Smooth muscle cell (in vitro differentiated cells): ENCODE measurements around the gene MPIG6B. TPM values are rescaled to one million over a fixed set of nuclear protein-coding genes. Genes with fewer than 3 reads are reported as not detected.

Source experiments
- DNase-seq: peaks from one replicate; lab custom pipeline; 2025; ENCODE audit not compliant: unreplicated experiment; lab: John Stamatoyannopoulos, UW
- H2AFZ ChIP-seq: fragments of 200-600 bp; sonication (generic); 2 replicates; pipeline ENCODE4 v1.6.0; 2016; ENCODE audit warnings: antibody characterized with exemption, low read depth, mild to moderate bottlenecking
- H3F3A ChIP-seq: fragments of 200-600 bp; sonication (generic); 2 replicates; pipeline ENCODE4 v1.6.0; 2017; ENCODE audit warnings: antibody characterized with exemption, low read depth
- H3K27ac ChIP-seq: fragments of 200-600 bp; sonication (generic); 2 replicates; pipeline ENCODE4 v1.5.1; 2016; ENCODE audit warnings: low read depth, mild to moderate bottlenecking
- H3K27me3 ChIP-seq: fragments of 200-600 bp; sonication (generic); 2 replicates; pipeline ENCODE4 v1.6.1; 2016; ENCODE audit warnings: low read depth, mild to moderate bottlenecking
- H3K36me3 ChIP-seq: fragments of 200-600 bp; sonication (generic); 2 replicates; pipeline ENCODE4 v1.5.1; 2016; ENCODE audit warnings: low read depth
- H3K4me1 ChIP-seq: fragments of 200-600 bp; sonication (generic); 2 replicates; pipeline ENCODE4 v1.5.1; 2016; ENCODE audit warnings: low read depth
- H3K4me2 ChIP-seq: fragments of 200-600 bp; sonication (generic); 2 replicates; pipeline ENCODE4 v1.6.0; 2016; ENCODE audit warnings: mild to moderate bottlenecking
- H3K4me3 ChIP-seq: fragments of 200-600 bp; sonication (generic); 2 replicates; pipeline ENCODE4 v1.5.1; 2016; ENCODE audit warnings: mild to moderate bottlenecking
- H3K79me2 ChIP-seq: fragments of 200-600 bp; sonication (generic); 2 replicates; pipeline ENCODE4 v1.6.0; 2016; ENCODE audit warnings: low read depth, mild to moderate bottlenecking
- H3K9ac ChIP-seq: fragments of 200-600 bp; sonication (generic); 2 replicates; pipeline ENCODE4 v1.6.0; 2016; ENCODE audit warnings: low read depth
- H3K9me3 ChIP-seq: fragments of 200-600 bp; sonication (generic); replicated peaks from 2 replicates; pipeline ENCODE4 v1.5.1; 2016; ENCODE audit warnings: low read depth
- H4K20me1 ChIP-seq: fragments of 200-600 bp; sonication (generic); 2 replicates; pipeline ENCODE4 v1.6.0; 2016; ENCODE audit warnings: low read depth
- CTCF ChIP-seq: fragments of 200-600 bp; sonication (generic); IDR thresholded peaks from 2 replicates; pipeline ENCODE4 v1.5.1; 2017; ENCODE audit warnings: borderline replicate concordance, mild to moderate bottlenecking, antibody characterized with exemption; ENCODE audit not compliant: insufficient read depth, poor library complexity, severe bottlenecking
- WGBS: methylation state at CpG from one replicate; pipeline ENCODE4 v1.1.7; 2016; ENCODE audit warnings: low lambda C conversion rate; 5-methylcytosine and 5-hydroxymethylcytosine counted together
- polyA plus RNA-seq: library from polyadenylated mRNA; unstranded; fragments of >200 nt; fragmentation: Nextera tagmentation; extraction: Ambion mirVana; gene quantifications from 2 replicates; pipeline ENCODE4 v1.2.1, GENCODE V29; 2016
- total RNA-seq: library from RNA; depleted of rRNA; stranded (reverse); fragments of >200 nt; gene quantifications from 2 replicates; pipeline ENCODE4 v1.2.3, GENCODE V29; 2014

Gene MPIG6B
- total and polyA plus RNA-seq, 2 experiments from 2014 or later = not detected

- H3K27ac ChIP-seq = peak overlapping the region; percentile 38
- peaks cover 49% of the 10 kb centered on the region for H3K4me1 ChIP-seq
- H3K79me2 ChIP-seq = peaks cover 14% of the 10 kb centered on the region
- peak overlapping the region; percentile 63 for H2AFZ ChIP-seq
- H3K9ac ChIP-seq = peak overlapping the region; percentile 41
- 38% methylated on average over 29 of the region's 29 CpGs for WGBS
- peak overlapping the region; percentile 96 for H3K4me2 ChIP-seq
- DNase-seq = no peak
- H4K20me1 ChIP-seq = no peaks in the 10 kb centered on the region
- no peak for TF ChIP-seq CTCF
- no peaks in the 10 kb centered on the region for H3K9me3 ChIP-seq
- H3K36me3 ChIP-seq = no peaks in the 10 kb centered on the region
- H3F3A ChIP-seq = peaks cover 18% of the 10 kb centered on the region
- peak overlapping the region; percentile 63 for H3K4me3 ChIP-seq
- H3K27me3 ChIP-seq = no peaks in the 10 kb centered on the region
Observed at GRCh38 chr6:31740397-31741223, 17.4 kb downstream of the MPIG6B start.

GRCh38 chr6:31741815-31742214 is 18.6 kb downstream of the MPIG6B start:
- no peak overlapping the region for H3K4me3 ChIP-seq
- no peak overlapping the region for H3K27ac ChIP-seq
- H3K4me2 ChIP-seq = no peak overlapping the region
- no peaks in the 10 kb centered on the region for H4K20me1 ChIP-seq
- peaks cover 2% of the 10 kb centered on the region for H3K79me2 ChIP-seq
- H3K36me3 ChIP-seq = no peaks in the 10 kb centered on the region
- peaks cover 10% of the 10 kb centered on the region for H3F3A ChIP-seq
- no peak for TF ChIP-seq CTCF
- H3K9ac ChIP-seq = no peak overlapping the region
- no peaks in the 10 kb centered on the region for H3K27me3 ChIP-seq
- no peaks in the 10 kb centered on the region for H3K9me3 ChIP-seq
- WGBS = 95% methylated on average over 2 of the region's 2 CpGs
- no peak for DNase-seq
- H2AFZ ChIP-seq = no peak overlapping the region
- H3K4me1 ChIP-seq = peaks cover 44% of the 10 kb centered on the region

- no peak for TF ChIP-seq CTCF
- H3K27me3 ChIP-seq = no peaks in the 10 kb centered on the region
Observed at GRCh38 chr6:31742894-31743293, 19.7 kb downstream of the MPIG6B start.

GRCh38 chr6:31744422-31744821 is 21.2 kb downstream of the MPIG6B start:
- H3K27ac ChIP-seq = no peak overlapping the region
- no peaks in the 10 kb centered on the region for H3K9me3 ChIP-seq
- H3K4me1 ChIP-seq = peaks cover 20% of the 10 kb centered on the region
- H3K9ac ChIP-seq = no peak overlapping the region
- H4K20me1 ChIP-seq = no peaks in the 10 kb centered on the region
- no peak overlapping the region for H3K4me2 ChIP-seq
- H3K4me3 ChIP-seq = no peak overlapping the region
- no peaks in the 10 kb centered on the region for H3K27me3 ChIP-seq
- no peaks in the 10 kb centered on the region for H3K36me3 ChIP-seq
- H2AFZ ChIP-seq = no peak overlapping the region
- TF ChIP-seq CTCF = no peak
- no peak for DNase-seq
- no peaks in the 10 kb centered on the region for H3K79me2 ChIP-seq
- WGBS = 92% methylated on average over 1 of the region's 1 CpG
- H3F3A ChIP-seq = no peaks in the 10 kb centered on the region

More at GRCh38 chr6:31742894-31743293, 19.7 kb downstream of the MPIG6B start:
- Histone ChIP-seq H3K27ac (no peak overlapping the region), H3K36me3 (no peaks in the 10 kb centered on the region), H3K4me2 (no peak overlapping the region), H3K4me1 (peaks cover 34% of the 10 kb centered on the region), H3K9me3 (no peaks in the 10 kb centered on the region), H4K20me1 (no peaks in the 10 kb centered on the region), H2AFZ (no peak overlapping the region), H3K9ac (no peak overlapping the region), H3K4me3 (no peak overlapping the region), H3F3A (peaks cover 7% of the 10 kb centered on the region), H3K79me2 (no peaks in the 10 kb centered on the region)
- 93% methylated on average over 3 of the region's 3 CpGs for WGBS
- DNase-seq = no peak
